Neutrophil (primary cell): ENCODE data around the gene PPP5C.

ENCODE experiments used
- H3K27ac ChIP-seq: fragments of 200-600 bp; sonication (generic); 2 replicates; pipeline ENCODE4 v1.5.1; 2016; ENCODE audit warnings: mild to moderate bottlenecking, moderate library complexity
- H3K27me3 ChIP-seq: fragments of 200-600 bp; sonication (generic); 2 replicates; pipeline ENCODE4 v1.6.0; 2016; ENCODE audit warnings: mild to moderate bottlenecking
- H3K36me3 ChIP-seq: fragments of 200-600 bp; sonication (generic); 2 replicates; pipeline ENCODE4 v1.5.1; 2017
- H3K4me1 ChIP-seq, 2 experiments: fragments of 200-600 bp in 1 of 2; sonication (generic) in 1 of 2; 1 replicate in 1 of 2; 2 replicates in 1 of 2; pipeline versions ENCODE4 v1.5.1 to v1.6.1; 2013 to 2016; ENCODE audit warnings: low read depth in 1 of 2, low read length in 1 of 2, mild to moderate bottlenecking in 1 of 2, moderate library complexity in 1 of 2; ENCODE audit not compliant: control insufficient read depth in 1 of 2, insufficient read depth in 1 of 2
- H3K4me3 ChIP-seq, 2 experiments: fragments of 200-600 bp in 1 of 2; sonication (generic) in 1 of 2; 1 replicate in 1 of 2; 2 replicates in 1 of 2; pipeline ENCODE4 v1.5.1; 2013 to 2016; ENCODE audit warnings: low read depth in 1 of 2, low read length in 1 of 2, mild to moderate bottlenecking in 1 of 2, moderate library complexity in 1 of 2
- H3K9me3 ChIP-seq: fragments of 200-600 bp; sonication (generic); 2 replicates; pipeline ENCODE4 v1.5.1; 2016
- CTCF ChIP-seq: fragments of 200-600 bp; sonication (generic); IDR thresholded peaks from 2 replicates; pipeline ENCODE4 v1.5.1; 2016; ENCODE audit warnings: antibody characterized with exemption

Gene PPP5C

GRCh38 chr19:46426035-46426505 lies 79.2 kb downstream of the PPP5C start:
- H3K4me3 ChIP-seq, result no peak overlapping the region
- H3K36me3 ChIP-seq, result no peaks in the 10 kb centered on the region
- no peak for TF ChIP-seq CTCF
- H3K4me1 ChIP-seq, result peaks cover 0 to 4% of the 10 kb centered on the region in 2 experiments
- H3K9me3 ChIP-seq, result no peaks in the 10 kb centered on the region
- no peak overlapping the region for H3K27ac ChIP-seq
- H3K27me3 ChIP-seq, result peaks cover 75% of the 10 kb centered on the region

- no peaks in the 10 kb centered on the region for H3K9me3 ChIP-seq
- H3K4me1 ChIP-seq, result peaks cover 0 to 4% of the 10 kb centered on the region in 2 experiments
- H3K27me3 ChIP-seq, result peaks cover 80% of the 10 kb centered on the region
- H3K36me3 ChIP-seq, result no peaks in the 10 kb centered on the region
- H3K4me3 ChIP-seq, result no peak overlapping the region
- TF ChIP-seq CTCF, result no peak
- H3K27ac ChIP-seq, result no peak overlapping the region
Measured at GRCh38 chr19:46426506-46427162, 79.7 kb downstream of the PPP5C start.

GRCh38 chr19:46427518-46428045 lies 80.7 kb downstream of the PPP5C start:
- no peak for TF ChIP-seq CTCF
- Histone ChIP-seq H3K9me3 (no peaks in the 10 kb centered on the region), H3K27me3 (peaks cover 87% of the 10 kb centered on the region), H3K27ac (no peak overlapping the region), H3K4me3 (no peak overlapping the region), H3K36me3 (no peaks in the 10 kb centered on the region), H3K4me1 (peaks cover 0 to 4% of the 10 kb centered on the region in 2 experiments)

GRCh38 chr19:46428239-46429135 lies 81.6 kb downstream of the PPP5C start, which contains the start of gene PNMA8C:
TSS of gene PNMA8C (minus strand) at chr19:46428936. CDS start at chr19:46428359, 577 bp downstream.
- H3K27ac ChIP-seq, result no peak within 1 kb of the TSS
- H3K9me3 ChIP-seq, result no peaks in the 10 kb centered on the region
- H3K36me3 ChIP-seq, result no peaks in the 10 kb centered on the region
- no peak within 1 kb of the TSS for H3K4me3 ChIP-seq
- no peak for TF ChIP-seq CTCF
- H3K27me3 ChIP-seq, result peaks cover 91% of the 10 kb centered on the region
- peaks cover 0 to 4% of the 10 kb centered on the region in 2 experiments for H3K4me1 ChIP-seq

- Histone ChIP-seq H3K27me3 (peaks cover 88% of the 10 kb centered on the region), H3K27ac (no peak overlapping the region), H3K4me1 (peaks cover 0 to 4% of the 10 kb centered on the region in 2 experiments), H3K4me3 (no peak overlapping the region), H3K9me3 (no peaks in the 10 kb centered on the region), H3K36me3 (no peaks in the 10 kb centered on the region)
- TF ChIP-seq CTCF, result no peak
Measured at GRCh38 chr19:46429999-46430398, 83.1 kb downstream of the PPP5C start.
